Measurements from ENCODE around the gene VPS13D. TPM values are rescaled to one million over a fixed set of nuclear protein-coding genes. Genes with fewer than 3 reads are reported as not detected.

VPS13D gene
- total RNA-seq, 1 donor from 2014 or later: 105 TPM

- ATAC-seq (peak; percentile 38), DNase-seq (ENCODE audit: missing footprints) (no peak)
- intact Hi-C loops (cut with DNase I): no loop called here
Observed at GRCh38 chr1:12501661-12502060, 271.8 kb downstream of the VPS13D start.

DNA sequence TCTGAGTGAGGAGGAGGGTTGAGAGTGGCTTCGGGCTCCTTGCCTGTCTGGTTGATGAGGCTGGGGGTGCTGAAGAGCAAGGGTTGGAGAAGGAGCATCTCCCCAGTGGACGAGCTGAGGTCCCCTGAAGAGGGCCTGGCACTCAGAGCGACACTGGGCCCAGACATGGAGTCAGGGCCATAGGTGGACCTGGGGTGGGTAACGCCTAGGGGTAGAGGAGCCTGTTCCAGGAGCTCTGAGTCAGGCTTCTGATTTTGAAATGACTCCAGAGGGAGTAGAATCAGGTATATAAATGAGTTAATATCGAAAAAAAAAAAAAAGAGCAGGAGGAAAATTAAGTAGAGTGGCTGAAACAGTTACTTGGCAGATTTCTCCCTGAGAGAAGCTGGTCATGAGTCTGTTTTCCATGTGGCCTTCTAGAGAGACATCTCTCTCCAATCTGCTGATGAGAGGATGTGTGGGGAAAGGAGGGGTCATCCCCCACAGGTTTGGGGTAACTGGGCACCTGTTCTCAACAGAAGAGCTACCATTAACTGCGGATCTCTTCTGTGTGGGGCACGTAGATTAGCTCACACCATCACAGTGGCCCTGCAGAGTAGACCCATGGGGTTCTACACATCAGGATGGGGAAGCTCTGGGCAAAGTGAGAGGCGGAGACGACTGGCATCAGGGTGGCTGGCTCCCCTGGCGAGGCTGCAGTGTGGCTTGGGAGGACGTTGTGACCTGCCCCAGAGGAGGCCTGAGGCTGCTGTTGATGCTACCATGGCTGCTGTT, 272.7 kb downstream of the VPS13D start:
- ATAC-seq: no peak
- intact Hi-C loops (cut with DNase I): no loop called here
- DNase-seq (ENCODE audit: missing footprints): no peak

DNA sequence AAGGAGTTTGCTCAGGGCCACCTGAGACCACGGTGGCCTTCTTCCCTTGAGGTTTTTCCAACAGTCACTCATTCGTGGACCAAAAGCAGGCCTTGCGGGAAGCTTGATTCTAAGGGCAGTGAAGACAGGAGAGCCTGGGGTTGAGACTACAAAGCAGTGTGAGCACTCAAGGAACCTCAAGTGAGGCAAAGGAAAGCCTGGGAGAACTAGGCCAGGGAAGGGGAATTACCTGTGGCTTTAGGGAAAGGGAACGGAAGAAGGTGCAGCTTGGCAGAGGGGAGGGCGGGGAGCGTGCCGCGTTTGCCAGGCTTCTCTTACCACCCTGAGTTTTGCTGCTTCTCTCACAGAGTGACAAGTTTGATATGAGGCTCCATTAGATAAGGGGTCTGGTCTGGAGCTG, 273.9 kb downstream of the VPS13D start:
- DNase-seq (ENCODE audit: missing footprints) (no peak), ATAC-seq (no peak)
- intact Hi-C loops (cut with DNase I): no loop called here

DNA sequence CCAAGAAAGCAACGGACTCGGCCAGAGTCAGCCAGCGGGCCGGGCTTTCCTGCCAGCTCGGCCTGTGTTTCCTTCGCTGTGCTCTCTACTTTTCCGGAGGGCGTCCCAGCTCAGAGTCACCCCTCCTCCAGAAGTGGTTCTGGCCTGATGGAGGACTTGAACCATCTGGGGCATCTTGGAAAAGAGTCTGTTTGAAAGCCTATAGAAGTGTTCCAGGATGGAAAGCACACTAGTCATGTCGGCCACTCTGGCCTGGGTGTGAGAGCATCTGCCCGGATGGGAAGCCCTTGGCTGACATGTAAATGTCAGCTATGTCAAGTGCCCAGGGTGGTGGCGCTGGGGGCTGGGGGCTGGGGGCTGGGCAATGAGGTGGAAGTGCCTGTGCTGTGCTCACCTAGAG, 274.8 kb downstream of the VPS13D start:
- DNase-seq (ENCODE audit: missing footprints) (no peak), ATAC-seq (no peak)
- intact Hi-C loops (cut with DNase I): no loop called here

- DNase-seq (ENCODE audit: missing footprints) (no peak), ATAC-seq (no peak)
- intact Hi-C loops (cut with DNase I): no loop called here
Observed at GRCh38 chr1:12505231-12505630, 275.4 kb downstream of the VPS13D start.

- DNase-seq (ENCODE audit: missing footprints): no peak
Observed at GRCh38 chr1:12505639-12506280, 275.9 kb downstream of the VPS13D start.

GRCh38 chr1:12506281-12507280, 276.8 kb downstream of the VPS13D start:
- intact Hi-C loops (cut with DNase I): no loop called here
- no peak for DNase-seq (ENCODE audit: missing footprints)
- no peak for ATAC-seq

More at GRCh38 chr1:12505639-12506280, 275.9 kb downstream of the VPS13D start:
- ATAC-seq: no peak
- intact Hi-C loops (cut with DNase I): no loop called here

GRCh38 chr1:12507631-12508030, 277.8 kb downstream of the VPS13D start:
- ATAC-seq: no peak
- DNase-seq (ENCODE audit: missing footprints): no peak
- intact Hi-C loops (cut with DNase I): no loop called here

- ATAC-seq: no peak
- no peak for DNase-seq (ENCODE audit: missing footprints)
- intact Hi-C loops (cut with DNase I): no loop called here
Observed at GRCh38 chr1:12508849-12509248, 279.0 kb downstream of the VPS13D start.

DNA sequence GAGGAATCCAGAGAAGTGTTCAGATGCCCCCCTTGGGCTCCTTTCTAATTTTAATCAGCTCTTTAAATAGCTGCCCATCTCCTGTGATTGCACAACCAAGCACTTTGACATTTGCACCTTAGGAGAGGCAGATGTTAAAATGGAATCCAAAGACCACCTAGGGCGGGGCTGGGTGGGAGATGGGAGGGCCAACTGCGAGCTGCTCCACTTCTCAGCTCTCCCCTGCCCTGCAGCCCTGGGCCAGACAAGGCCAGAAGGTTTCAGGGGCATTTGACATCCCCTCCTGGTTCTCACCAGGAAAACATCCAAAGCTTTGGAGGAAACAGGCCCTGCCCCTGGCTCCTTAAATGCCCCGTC, 281.3 kb downstream of the VPS13D start:
- no peak for DNase-seq (ENCODE audit: missing footprints)
- no peak for ATAC-seq
- intact Hi-C loops (cut with DNase I): loop anchor here (5.0 kb wide), 1 partner anchor 41 kb away; no protein-coding TSS in a partner anchor

DNA sequence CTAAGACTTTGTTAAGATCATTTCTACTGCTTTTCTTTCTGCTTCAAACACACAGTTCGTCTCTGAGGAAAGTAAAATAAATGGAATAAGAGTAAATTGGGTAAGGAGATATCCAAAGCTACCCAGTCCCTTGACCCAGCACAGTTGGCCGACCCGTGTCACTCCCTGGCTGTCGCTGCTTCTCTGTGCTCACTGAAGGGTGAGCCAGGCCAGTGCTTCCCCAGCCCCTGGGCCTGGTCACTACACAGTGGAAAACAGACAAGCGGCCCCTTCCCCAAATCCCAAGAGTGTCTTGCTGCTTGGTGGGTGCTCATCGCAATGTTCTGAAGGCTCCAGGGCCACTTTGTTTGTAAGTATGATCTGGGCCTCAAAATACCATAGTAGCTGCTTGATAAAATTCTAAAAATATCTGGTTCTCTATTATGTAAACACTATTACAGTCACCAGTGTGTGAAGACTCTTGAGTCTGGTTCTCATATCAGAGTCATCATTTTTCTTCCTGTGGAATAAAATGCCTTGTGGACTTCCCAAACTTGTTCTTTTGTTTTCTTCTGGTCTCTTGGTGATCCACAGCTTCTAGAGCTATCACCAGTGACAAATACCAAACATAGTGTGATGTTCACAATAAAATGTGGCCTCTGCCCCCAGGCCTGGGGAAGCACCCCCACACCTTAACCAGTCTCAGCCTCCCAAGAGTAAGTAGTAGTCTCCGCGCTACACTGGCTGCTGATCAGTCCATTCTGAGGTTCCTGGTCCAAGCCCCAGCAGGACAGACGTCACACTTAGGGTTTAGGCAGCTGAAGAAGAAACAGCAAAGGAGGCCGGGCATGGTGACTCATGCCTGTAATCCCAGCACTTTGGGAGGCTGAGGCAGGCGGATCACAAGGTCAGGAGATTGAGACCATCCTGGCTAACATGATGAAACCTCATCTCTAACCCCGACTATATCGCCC, 282.0 kb downstream of the VPS13D start:
- intact Hi-C loops (cut with DNase I): loop anchor here (5.0 kb wide), 1 partner anchor 41 kb away; no protein-coding TSS in a partner anchor
- DNase-seq (ENCODE audit: missing footprints) (no peak), ATAC-seq (no peak)

DNA sequence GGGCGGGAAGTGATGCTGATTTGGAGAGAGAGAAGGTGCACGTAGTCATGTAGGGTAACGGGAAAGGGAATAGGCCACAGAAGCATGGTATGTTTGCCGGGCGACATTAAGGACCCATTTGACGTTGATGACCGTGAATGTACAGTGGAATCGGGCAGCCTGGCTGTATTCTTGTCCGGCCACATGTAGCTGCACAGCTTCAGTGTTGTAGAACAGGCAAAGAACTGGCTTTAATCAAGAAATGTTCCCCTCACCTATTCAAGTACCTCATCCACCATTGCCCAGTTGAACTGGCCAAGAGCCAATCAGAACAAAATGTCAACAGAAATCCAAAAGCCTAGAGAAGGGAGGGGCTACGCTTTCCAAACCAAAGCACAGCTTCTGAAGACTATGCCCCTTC, 283.4 kb downstream of the VPS13D start:
- intact Hi-C loops (cut with DNase I): loop anchor here (5.0 kb wide), 1 partner anchor 39 kb away; no protein-coding TSS in a partner anchor
- DNase-seq (ENCODE audit: missing footprints) (no peak), ATAC-seq (peak; percentile 43)

DNA sequence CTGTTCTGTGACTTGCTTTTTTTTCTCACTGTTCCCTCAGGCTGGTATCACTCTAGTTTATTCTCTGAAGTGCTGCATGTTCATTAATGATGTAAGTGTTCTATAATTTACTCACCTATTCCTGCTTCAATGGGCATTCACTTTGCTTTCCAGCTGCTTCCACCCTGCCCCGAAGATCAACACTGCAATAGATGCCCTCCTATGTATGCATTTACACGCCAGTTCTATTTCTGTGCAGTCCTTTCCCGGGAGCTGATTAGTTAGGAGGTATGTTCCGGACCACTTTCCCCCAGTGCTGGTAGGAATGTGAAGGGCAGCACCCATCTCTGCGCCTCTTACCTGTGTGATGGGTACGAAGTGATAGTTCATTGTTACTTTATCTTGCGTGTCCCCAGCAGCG, 284.8 kb downstream of the VPS13D start:
- DNase-seq (ENCODE audit: missing footprints) (no peak), ATAC-seq (peak; percentile 11)
- intact Hi-C loops (cut with DNase I): loop anchor here (5.0 kb wide), 1 partner anchor 38 kb away; no protein-coding TSS in a partner anchor

GRCh38 chr1:12515234-12515633, 285.4 kb downstream of the VPS13D start:
- ATAC-seq (no peak), DNase-seq (ENCODE audit: missing footprints) (no peak)
- intact Hi-C loops (cut with DNase I): no loop called here

- DNase-seq (ENCODE audit: missing footprints) (no peak), ATAC-seq (no peak)
- intact Hi-C loops (cut with DNase I): no loop called here
Observed at GRCh38 chr1:12516741-12517140, 286.9 kb downstream of the VPS13D start.

GRCh38 chr1:12518931-12519692, 289.3 kb downstream of the VPS13D start:
- intact Hi-C loops (cut with DNase I): no loop called here
- DNase-seq (ENCODE audit: missing footprints) (peak; percentile 90), ATAC-seq (peak; percentile 95)

DNA sequence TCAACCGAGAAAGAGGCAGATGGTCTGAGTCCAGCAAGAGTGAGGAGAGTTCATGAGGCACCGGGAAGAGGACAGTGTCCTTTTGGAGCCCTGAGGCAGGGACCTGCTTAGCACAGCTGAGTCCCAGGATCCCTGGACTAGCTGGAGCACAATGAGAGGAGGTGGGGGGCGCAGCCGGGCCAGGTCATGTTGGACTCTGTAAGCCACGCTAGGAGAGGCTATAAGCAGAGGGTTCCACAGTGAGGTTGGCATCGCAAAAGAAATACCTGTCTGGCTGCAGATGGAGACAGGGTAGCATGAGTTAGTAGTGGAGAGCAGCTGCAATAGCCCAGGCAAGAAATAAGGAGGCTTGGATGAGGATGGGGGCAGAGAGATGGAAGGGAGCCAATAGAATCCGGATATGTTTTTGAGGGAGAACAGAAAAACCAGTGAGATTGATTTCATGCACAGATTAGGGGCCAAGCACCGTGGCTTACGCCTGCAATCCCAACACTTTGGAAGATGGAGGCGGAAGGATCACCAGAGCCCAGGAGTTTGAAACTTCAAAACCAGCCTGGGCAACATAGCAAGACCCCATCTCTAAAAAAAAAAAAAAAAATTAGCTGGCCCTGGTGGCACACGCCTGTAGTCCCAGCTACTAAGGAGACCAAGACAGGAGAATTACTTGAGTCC, 290.0 kb downstream of the VPS13D start:
- intact Hi-C loops (cut with DNase I): no loop called here
- no peak for DNase-seq (ENCODE audit: missing footprints)
- ATAC-seq: peak; percentile 24

All from Right ventricle myocardium inferior (tissue), 1 donor.